Pancreas (tissue), 10 donors: ENCODE results near the gene OR10A3. TPM values are rescaled to one million over a fixed set of nuclear protein-coding genes. Genes with fewer than 3 reads are reported as not detected.

Experiments used
- ATAC-seq, 4 donors: fragments of 200-7000 bp; cut with Tn5 transposase; one replicate each; pipeline versions ENCODE4 v1.8.0 to v1.9.1; 2020; ENCODE audit warnings: mild to moderate bottlenecking in 4 of 4, moderate library complexity in 4 of 4
- DNase-seq, 6 donors: peaks; one replicate each; pipeline ENCODE4 v3.0.0-alpha.2; 2020
- FAIRE-seq: peaks from 2 replicates; lab custom pipeline; 2012; peaks lifted over from hg19 to GRCh38; lab: Jason Lieb, UNC
- H3K27ac ChIP-seq, 4 donors: fragments of 200-600 bp; sonication (generic); 1 replicate in 3 of 4; 2 replicates in 1 of 4; pipeline versions ENCODE4 v1.5.0 to v1.8.0; 2020
- H3K27me3 ChIP-seq, 4 donors: fragments of 200-600 bp; one replicate each; pipeline ENCODE4 v1.8.0; 2021
- H3K36me3 ChIP-seq, 3 donors: fragments of 200-600 bp; sonication (generic) in 1 of 3; one replicate each; pipeline versions ENCODE4 v1.5.0 to v1.8.0; 2020 to 2021
- H3K4me1 ChIP-seq, 3 donors: fragments of 200-600 bp; one replicate each; pipeline ENCODE4 v1.8.0; 2021
- H3K4me3 ChIP-seq, 4 donors: fragments of 200-600 bp; sonication (generic) in 2 of 4; one replicate each; pipeline versions ENCODE4 v1.5.0 to v1.8.0; 2020 to 2021
- H3K9me3 ChIP-seq, 4 donors: fragments of 200-600 bp; one replicate each; pipeline ENCODE4 v1.8.0; 2021
- CTCF ChIP-seq, 4 donors: fragments of 200-600 bp; sonication (generic) in 3 of 4; IDR thresholded peaks; one replicate each; pipeline versions ENCODE4 v1.5.0 to v1.8.0; 2021; ENCODE audit warnings: antibody characterized with exemption in 4 of 4
- WGBS, 2 donors: extraction: QIAGEN DNeasy Blood & Tissue Kit; methylation state at CpG; one replicate each; pipeline ENCODE4 v1.1.7; 2013; 5-methylcytosine and 5-hydroxymethylcytosine counted together
- intact Hi-C, 3 donors: fragments of 100-400 bp; cut with DNase I; formaldehyde crosslinking; loops; one replicate each; pipeline versions ENCODE4 v1.11.1 to v1.14.2; 2022
- polyA plus RNA-seq, 2 donors: library from polyadenylated mRNA; stranded (reverse); fragments of 200-250 nt; gene quantifications; one replicate each; pipeline ENCODE4 v1.2.3, GENCODE V29; 2013
- total RNA-seq, 6 donors: library from RNA; stranded (reverse); fragmentation: NEBNext Ultra II Directional in 4 of 6; extraction: Animal tissue kit (Norgen Biotek cat#: 25700) in 4 of 6; gene quantifications; one replicate each; pipeline versions ENCODE4 v1.2.1 to v1.2.4, GENCODE V29; 2021 to 2023
- donor health status: healthy with polysubstance abuse.
- donor health status: DM: no; HTN: no; CAD: no; lungs with moderate emphysema.
- donor health status: DM: no; HTN: no; CAD: no.
- donor health status: control.
- donor health status: control.
- donor health status: Bipolar disorder and iron deficiency.
- donor health status: DM: yes; HTN: yes; CAD: no.
- donor health status: DM: no; HTN: no; CAD: no.
- donor health status: DM: no; HTN: no; CAD: no.
- donor health status: DM: yes; HTN: yes; CAD: no.

Gene OR10A3
- total and polyA plus RNA-seq, 8 donors = not detected

- H3K36me3 ChIP-seq = no peaks in the 10 kb centered on the region
- no peak overlapping the region for H3K4me3 ChIP-seq
- peak overlapping the region in 1 of 4 donors; percentile 63 for H3K27ac ChIP-seq
- H3K9me3 ChIP-seq = no peaks in the 10 kb centered on the region
- WGBS, 2 donors = 34 to 37% methylated on average over 1 of the region's 1 CpG
- H3K4me1 ChIP-seq = peaks cover 19 to 37% (median 36%) of the 10 kb centered on the region in 3 donors
- ATAC-seq = peak; percentile 33 to 48 (median 42)
- DNase-seq = peak in 2 of 6 donors; percentile 9 to 24
- intact Hi-C loops = loop anchor here in 1 of 3 donors (5.0 kb wide), 1 partner anchor 91 kb away; the partner anchor contains the start of gene EIF3F
- no peak for FAIRE-seq
- H3K27me3 ChIP-seq = no peaks in the 10 kb centered on the region
- TF ChIP-seq CTCF (IDR thresholded peaks at IDR 0.05) = no peak
These were observed 45.3 kb downstream of the OR10A3 start for GRCh38 chr11:7896009-7896785.

- Histone ChIP-seq H3K4me3 (no peak overlapping the region), H3K36me3 (no peaks in the 10 kb centered on the region), H3K27me3 (no peaks in the 10 kb centered on the region), H3K4me1 (peaks cover 19 to 37% (median 36%) of the 10 kb centered on the region in 3 donors), H3K9me3 (no peaks in the 10 kb centered on the region), H3K27ac (peak overlapping the region in 2 of 4 donors; percentile 60 to 63)
- no peak for FAIRE-seq
- DNase-seq = peak in 3 of 6 donors; percentile 19 to 40 (median 32)
- TF ChIP-seq CTCF (IDR thresholded peaks at IDR 0.05) = no peak
- intact Hi-C loops = loop anchor here in 1 of 3 donors (5.0 kb wide), 1 partner anchor 93 kb away; the partner anchor contains the start of gene EIF3F
- peak; percentile 47 to 74 (median 63) for ATAC-seq
- WGBS, 2 donors = 16 to 21% methylated on average over 3 of the region's 3 CpGs
These were observed 47.3 kb downstream of the OR10A3 start for GRCh38 chr11:7894251-7894650.

GRCh38 chr11:7893796-7894195 lies 47.7 kb downstream of the OR10A3 start:
- intact Hi-C loops = loop anchor here in 1 of 3 donors (5.0 kb wide), 1 partner anchor 94 kb away; the partner anchor contains the start of gene EIF3F
- 24 to 31% methylated on average over 2 of the region's 2 CpGs for WGBS, 2 donors
- Histone ChIP-seq H3K4me1 (peaks cover 19 to 37% (median 36%) of the 10 kb centered on the region in 3 donors), H3K4me3 (no peak overlapping the region), H3K27me3 (no peaks in the 10 kb centered on the region), H3K9me3 (no peaks in the 10 kb centered on the region), H3K27ac (peak overlapping the region in 3 of 4 donors; percentile 43 to 63 (median 60)), H3K36me3 (no peaks in the 10 kb centered on the region)
- peak in 4 of 6 donors; percentile 16 to 38 (median 24) for DNase-seq
- no peak for TF ChIP-seq CTCF (IDR thresholded peaks at IDR 0.05)
- peak; percentile 47 to 79 (median 73) for ATAC-seq
- no peak for FAIRE-seq

GRCh38 chr11:7892840-7893254 lies 48.7 kb downstream of the OR10A3 start:
- Histone ChIP-seq H3K4me1 (peaks cover 19 to 37% (median 36%) of the 10 kb centered on the region in 3 donors), H3K9me3 (no peaks in the 10 kb centered on the region), H3K27me3 (no peaks in the 10 kb centered on the region), H3K4me3 (no peak overlapping the region), H3K36me3 (no peaks in the 10 kb centered on the region), H3K27ac (peak overlapping the region in 3 of 4 donors; percentile 4 to 63 (median 60))
- peak; percentile 54 to 71 (median 60) for TF ChIP-seq CTCF (IDR thresholded peaks at IDR 0.05)
- WGBS, 2 donors = 4 to 5% methylated on average over 2 of the region's 2 CpGs
- intact Hi-C loops = loop anchor here in 1 of 3 donors (5.0 kb wide), 1 partner anchor 94 kb away; the partner anchor contains the start of gene EIF3F
- ATAC-seq (peak; percentile 71 to 90 (median 79)), DNase-seq (no peak), FAIRE-seq (no peak)
